ENCODE results near the gene SLC37A3.

Gene SLC37A3

DNA sequence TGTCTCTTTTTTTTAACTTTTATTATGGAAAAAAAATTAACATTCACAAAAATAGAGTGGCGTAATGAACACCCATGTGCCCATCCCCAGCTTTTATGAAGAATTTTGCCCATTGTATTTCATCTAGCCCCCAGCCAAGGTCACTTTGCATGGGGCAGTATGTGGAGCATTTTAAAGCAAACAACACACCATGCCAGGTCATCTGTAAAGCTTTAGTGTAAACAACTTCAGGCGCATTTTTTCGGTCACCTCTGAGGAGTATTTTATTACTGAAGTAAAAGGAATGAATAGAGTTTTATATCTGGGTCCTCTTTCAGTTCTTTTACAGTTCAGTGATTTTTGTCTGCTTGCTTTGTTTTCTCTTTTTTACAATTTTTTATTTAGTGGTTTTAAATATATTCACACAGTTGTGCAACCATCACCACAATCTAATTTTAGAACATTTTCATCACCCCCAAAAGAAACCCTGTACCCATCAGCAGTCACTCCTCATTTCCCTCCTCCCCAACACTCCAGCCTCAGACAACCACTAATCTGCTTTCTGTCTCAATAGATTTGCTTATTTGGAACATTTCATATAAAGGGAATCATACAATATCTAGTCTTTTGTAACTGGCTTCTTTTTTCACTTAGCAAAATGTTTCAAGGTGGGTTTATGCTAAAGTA is 87.9 kb downstream of the SLC37A3 start:
- no peak for DNase-seq

DNA sequence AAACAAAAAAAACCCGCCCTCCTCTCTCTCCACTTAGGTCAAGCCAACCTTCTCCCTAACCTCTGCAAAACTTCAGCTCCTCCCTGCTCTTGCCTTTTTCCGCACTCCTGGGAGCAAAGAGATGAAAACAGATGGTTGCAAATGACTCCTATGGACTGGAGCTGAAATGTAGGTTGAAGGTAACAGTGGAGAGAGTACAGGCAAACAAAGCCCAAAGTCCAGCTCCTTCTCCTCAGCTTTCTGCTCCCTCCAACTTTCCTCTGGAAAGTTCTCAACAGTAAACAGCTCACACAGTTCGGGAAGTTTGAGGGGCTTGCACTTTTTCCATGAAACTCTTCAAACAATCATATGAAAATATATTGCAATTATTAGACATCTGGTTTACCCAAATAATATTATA is 90.3 kb downstream of the SLC37A3 start:
- DNase-seq = no peak

DNA sequence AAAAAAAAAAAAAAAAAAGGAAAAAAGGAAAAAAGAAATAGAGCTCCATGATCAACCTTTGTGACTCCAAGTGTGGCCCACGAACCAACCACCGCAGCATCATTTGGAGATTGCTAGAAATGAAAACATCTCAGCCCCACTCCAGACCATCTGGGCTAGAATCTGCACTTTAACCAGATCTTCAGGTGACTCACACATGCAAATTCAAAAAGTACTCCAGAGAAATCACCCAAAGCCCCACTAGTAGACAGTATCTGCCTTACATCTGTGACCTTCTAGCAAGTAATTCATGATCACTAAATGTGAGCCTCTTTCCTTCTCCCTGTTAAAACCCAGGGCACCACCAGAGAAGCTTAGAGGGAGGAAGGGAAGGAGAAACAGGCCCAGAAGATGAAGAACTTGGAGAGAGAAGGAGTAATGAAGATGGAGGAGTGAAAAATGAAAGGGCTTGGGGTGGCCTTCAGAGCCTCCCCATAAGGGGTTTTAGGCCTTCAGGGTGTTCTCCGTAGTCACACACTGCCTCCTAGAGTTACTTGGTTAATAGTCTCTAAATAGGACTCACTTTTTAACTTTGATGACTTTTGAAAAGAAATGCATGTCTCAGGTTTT is 94.0 kb downstream of the SLC37A3 start:
- no peak for DNase-seq

DNA sequence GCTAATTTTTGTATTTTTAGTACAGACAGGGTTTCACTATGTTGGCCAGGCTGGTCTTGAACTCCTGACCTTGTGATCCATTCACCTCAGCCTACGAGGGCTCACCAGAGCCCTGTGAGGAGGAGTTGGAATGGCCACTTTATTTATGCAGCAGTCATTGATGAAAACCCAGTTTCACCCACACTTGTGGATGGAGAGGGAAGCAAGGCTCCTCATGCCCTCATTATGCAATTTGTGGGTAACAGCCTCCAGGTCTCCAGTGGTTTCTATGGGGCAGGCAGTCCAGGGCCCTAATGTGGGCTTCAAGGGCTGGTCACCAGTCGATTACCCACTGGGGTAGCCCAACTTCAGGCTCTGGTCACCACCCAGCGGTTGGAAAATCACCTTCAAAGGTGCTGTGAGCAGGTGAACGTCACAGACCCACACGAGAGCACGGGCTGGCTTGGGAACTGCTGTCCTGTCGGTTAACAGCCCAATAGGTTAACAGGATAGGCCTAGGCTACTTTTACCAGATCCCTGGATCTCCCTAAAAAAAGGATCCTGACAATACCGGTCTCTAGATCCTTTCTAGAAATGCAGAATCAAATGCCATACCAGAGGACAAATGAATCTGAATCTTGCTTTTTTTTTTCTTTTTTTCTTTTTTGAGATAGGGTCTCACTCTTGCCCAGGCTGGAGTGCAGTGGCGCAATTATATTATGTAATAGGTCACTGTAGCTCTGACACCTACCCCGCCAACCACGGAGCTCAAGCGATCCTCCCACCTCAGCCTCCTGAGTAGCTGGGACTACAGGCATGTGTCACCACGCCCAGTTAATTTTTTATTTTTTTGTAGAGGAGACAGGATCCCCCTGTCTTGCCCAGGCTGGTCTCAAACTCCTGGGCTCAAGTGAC is 97.8 kb downstream of the SLC37A3 start:
- no peak for DNase-seq

DNA sequence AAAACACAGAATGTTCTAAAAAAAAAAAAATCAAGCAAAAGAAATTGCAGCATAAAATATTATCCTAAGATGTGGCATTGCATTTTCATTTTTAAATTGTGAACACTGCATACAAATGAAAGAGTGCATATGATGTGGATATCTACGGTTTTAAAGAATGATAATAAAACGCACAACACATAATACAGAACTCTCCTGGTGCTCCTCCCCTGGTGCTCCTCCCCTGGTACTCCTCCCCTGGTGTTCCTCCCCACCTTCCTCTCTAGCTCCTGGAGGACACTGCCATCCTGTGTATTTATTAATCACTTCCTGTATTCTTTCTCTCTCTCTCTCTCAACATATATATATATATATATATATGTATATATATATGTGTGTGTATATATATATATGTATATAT is 100.1 kb downstream of the SLC37A3 start:
- no peak for DNase-seq

DNA sequence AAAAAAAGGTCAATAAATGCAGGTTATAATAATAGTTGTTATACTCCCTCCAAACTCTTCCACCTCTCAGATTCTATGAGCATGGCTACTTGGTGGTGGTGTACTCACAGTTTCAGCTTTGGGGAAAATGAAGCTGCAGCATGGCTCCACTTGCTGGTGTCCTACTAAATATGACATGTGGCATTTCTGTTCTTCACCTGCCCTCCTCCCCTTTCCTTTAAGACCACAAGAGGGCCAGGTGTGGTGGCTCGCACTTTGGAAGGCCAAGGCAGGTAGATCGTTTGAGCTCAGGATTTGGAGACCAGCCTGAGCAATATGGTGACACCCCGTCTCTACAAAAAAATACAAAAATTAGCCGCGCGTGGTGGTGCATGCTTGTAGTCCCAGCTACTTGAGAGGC is 101.1 kb downstream of the SLC37A3 start:
- DNase-seq = no peak

DNA sequence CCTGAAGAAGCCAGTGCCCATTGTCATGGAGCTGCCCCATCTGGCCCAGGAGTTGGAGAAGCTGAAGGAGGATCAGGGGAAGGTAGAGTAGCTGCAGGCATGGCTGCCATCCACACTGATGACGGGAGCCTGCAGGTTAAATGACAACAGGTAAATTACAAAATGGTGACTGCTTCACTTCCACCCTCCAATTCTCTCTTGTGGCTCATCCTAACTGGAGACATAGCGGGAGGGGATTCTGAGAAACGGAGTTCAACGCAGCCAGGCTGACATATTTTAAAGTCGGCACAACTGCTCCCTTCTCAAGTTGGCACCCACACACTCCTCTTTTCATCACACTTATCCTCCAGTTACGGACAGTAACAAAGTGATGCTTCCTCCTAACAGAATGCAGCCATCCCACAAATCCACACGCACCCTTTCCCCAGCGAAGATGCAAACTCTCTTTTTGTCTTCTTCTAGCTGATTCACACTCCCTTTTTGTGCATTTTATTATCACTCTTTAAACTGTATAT is 103.0 kb downstream of the SLC37A3 start:
- DNase-seq = no peak

DNA sequence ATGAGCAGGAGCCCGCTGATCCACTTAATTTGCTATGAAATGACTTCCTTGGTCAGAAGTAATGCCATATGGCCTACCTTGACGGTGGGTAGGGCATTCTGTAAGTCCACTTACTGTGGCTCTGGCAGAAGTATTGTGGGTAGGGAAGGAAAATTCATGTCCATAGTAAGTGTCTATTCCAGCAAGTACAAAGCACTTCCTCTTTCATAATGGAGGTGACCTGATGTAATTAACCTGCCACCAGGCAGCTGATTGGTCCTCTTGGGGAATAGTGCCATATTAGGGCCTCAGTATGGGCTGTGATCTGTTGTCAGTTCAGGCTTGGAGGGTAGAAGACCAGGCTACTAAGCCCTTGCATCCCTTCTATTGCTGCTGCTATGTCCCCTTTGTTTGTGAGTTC is 103.9 kb downstream of the SLC37A3 start:
- DNase-seq = peak; percentile 61

DNA sequence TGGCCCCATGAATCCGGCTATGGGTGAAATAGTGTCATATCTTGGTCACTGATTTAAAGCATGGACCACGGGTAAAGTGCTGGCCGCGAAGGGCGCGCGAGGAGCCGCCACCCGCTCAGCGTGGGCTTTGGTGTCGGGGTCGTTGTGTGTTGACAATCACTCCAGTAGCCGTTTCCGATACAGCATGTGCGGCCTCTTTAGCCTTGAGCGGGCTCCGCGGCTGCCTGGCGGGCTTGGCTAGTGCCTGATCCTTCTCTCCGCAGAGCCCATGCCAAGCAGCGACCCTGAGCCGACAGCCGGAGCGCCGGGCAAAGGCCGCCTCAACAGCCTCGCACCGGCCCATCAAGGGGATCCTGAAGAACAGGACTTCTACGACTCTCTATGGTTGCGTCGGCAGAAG is 105.9 kb downstream of the SLC37A3 start:
- no peak for DNase-seq

DNA sequence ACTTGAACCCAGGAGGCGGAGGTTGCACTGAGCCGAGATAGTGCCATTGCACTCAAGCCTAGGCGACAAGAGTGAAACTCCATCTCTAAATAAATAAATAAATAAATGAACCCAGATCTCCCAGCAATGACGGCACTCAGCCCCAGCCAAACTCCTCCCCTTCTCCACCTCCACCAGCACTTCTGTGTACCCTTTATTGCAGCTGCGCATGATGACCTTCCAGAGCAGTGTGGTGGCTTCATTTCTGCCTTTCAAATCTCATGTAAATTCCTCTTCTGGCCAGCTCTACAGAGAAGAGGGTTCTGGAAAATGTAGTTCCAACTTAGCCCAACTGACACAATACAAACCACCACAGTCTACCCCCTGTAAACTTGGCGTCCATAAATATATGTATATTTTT is 108.5 kb downstream of the SLC37A3 start:
- peak; percentile 14 for DNase-seq

DNA sequence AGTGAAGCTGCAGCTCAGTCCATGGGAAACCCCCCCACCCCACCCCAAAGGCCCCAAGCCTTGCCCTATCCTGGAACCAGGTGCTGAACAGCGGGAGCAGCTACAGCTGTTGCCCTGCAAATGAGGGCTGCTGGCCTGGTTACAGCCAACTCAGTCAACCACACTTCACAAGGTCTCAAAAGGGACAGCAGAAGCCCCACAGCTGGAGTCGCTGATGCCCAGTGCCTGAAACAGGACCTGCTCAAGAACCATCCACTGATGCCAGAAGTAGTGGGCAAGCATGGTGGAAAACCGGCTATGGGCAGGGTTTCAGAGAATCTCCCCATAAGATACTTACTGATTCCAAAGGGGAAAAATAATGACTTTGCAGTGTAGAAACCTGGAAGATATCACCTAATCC is 110.3 kb downstream of the SLC37A3 start:
- DNase-seq = no peak

DNA sequence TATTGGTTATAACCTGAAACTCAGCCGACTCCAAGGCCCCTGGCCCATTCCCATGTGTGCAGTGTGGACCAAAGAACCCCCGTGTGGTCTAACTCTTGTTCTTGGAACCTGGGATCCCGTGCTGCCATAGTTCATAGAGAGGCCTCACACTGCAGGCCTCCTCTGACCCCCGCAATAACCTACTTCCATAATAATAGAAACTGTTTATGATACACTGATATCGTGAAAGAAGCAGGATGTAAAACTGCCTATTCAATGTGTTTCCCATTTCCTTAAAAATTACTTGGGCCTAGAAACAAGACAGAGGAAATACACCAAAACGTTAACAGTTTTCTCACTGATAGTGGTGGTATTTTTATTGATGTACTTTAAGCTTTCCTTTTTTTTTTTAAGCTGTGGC is 112.4 kb downstream of the SLC37A3 start:
- DNase-seq = no peak

DNA sequence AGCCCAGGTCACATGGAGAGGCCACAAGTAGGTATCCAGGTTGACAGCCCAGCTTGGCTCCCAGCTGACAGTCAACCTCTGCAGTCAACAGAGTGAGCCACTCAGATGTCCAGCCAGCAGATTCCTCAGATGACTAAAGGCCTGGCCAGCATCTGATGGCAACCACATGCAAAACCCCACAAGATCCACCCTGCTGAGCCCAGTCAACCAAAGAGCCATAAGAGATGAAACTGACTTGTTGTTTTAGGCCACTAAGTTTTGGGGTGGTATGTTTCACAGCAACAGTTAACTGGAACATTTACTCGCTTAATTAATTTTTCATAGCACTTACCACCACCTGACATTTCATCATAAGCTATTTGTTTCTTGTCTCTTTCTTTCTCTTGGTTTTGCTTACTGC is 114.3 kb downstream of the SLC37A3 start:
- DNase-seq = no peak

Measured in NCI-H2029 (cell line).